NCI-H345 treated with DMSO at 0.1 percent for 48 hours (cell line): ENCODE data around the gene KCNH3.

Experiments
- DNase-seq: peaks from one replicate; lab custom pipeline; 2025; ENCODE audit not compliant: unreplicated experiment; lab: John Stamatoyannopoulos, UW

KCNH3 gene

DNA sequence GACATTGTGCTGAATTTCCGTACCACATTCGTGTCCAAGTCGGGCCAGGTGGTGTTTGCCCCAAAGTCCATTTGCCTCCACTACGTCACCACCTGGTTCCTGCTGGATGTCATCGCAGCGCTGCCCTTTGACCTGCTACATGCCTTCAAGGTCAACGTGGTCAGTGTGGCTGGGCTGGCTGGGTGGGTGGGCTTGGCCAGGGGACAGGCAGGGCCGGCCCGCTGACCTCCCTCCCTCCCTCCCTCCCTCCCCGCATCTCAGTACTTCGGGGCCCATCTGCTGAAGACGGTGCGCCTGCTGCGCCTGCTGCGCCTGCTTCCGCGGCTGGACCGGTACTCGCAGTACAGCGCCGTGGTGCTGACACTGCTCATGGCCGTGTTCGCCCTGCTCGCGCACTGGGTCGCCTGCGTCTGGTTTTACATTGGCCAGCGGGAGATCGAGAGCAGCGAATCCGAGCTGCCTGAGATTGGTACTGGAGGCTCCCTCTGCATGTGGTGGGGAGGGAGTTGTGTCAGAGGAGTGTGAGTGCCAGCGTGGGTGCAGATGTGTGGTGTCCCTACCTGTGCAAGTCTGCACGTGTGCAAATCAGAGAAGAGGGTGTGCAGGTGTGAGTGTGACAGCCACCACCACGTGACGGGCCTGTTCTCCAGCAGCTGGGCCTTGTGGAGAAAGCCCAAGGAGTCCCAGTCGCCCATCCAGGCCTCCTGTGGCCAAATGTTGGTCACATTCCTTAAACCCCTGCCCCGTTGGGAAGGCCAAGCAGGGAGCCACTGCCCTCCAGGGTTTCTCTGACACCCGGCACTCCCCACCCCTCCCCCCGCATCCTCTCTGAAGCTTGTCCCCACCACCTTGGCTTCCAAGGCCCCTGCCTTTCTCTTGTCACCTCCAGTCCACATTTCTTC lies 5.3 kb downstream of the KCNH3 start:
- DNase-seq, result no peak

DNA sequence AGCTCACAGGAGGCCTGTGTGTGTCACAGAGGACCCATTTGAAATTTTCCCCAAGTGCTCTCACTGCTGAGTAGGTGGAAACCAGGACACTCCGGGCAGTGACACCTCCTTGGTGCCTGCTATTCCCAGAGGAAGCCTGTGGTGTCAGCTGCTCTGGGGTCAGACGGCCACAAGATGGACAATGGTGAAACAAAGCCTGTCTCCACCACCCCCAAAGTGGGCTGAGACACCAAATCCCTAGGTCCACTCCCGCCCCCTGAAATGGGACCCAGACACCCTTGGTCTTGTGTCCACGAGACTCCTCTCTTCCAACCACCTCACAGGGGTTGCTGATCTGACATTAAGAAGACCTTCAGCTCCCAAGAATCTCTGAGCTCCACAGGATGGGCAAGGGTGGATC lies 7.0 kb downstream of the KCNH3 start:
- no peak for DNase-seq

DNA sequence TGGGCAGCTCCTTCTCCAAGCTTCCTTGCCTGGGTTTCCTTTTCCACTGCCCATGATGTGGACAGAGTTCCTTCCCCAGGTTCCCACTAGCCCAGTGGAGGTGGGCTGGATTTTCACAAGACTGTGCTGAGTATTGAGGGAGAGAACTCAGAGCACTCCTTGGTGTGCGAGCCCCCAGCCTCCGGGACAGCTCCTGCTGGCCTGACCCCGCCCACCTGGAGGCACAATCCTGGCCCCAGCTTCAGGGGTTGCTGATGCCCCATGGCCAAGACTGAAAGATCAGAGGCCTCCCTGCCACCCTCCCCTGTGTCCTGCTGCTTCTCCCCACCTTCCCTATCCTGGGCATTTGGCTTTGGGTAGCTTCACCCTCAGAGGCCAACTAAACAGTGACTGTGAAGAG lies 7.7 kb downstream of the KCNH3 start:
- DNase-seq, result no peak

GRCh38 chr12:49547090-49547690 lies 8.4 kb downstream of the KCNH3 start:
- DNase-seq, result no peak

DNA sequence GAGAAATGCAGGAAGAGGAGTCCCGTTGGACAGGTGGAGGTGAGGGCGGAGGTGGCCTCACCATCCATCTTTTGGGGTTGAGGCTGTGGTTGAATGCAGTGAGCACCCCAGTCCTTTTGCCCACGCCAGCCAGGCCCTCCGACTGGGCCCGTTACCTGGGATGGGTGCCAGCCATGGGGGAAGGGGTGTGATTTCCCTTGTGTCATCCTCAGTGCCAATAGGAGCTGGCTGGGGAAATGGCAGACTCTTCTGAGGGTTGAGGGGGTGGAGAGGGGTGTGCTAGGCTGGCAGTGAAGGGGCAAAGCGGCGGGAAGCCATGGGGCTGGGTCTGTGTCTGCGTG lies 9.6 kb downstream of the KCNH3 start:
- DNase-seq, result no peak

DNA sequence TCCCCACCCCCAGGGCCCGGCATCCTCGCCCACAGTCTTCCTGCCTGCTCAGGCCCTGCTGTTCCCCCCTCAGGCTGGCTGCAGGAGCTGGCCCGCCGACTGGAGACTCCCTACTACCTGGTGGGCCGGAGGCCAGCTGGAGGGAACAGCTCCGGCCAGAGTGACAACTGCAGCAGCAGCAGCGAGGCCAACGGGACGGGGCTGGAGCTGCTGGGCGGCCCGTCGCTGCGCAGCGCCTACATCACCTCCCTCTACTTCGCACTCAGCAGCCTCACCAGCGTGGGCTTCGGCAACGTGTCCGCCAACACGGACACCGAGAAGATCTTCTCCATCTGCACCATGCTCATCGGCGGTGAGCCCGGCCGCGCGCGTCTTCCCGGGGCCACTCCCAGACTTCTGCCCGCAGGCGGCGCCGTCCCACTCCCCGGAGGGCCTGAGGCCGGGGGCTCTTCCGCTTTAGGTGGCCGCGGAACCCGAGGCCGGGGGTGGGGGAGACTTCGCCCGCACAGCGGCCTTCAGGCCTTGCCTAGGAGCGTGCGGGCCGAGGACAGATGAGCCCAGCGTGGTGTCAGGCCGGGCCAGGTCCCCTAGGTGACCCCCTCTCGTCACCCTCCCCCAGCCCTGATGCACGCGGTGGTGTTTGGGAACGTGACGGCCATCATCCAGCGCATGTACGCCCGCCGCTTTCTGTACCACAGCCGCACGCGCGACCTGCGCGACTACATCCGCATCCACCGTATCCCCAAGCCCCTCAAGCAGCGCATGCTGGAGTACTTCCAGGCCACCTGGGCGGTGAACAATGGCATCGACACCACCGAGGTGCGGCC lies 10.2 kb downstream of the KCNH3 start:
- no peak for DNase-seq

- peak; percentile 14 for DNase-seq
Measured at GRCh38 chr12:49549735-49550692, 11.2 kb downstream of the KCNH3 start.

DNA sequence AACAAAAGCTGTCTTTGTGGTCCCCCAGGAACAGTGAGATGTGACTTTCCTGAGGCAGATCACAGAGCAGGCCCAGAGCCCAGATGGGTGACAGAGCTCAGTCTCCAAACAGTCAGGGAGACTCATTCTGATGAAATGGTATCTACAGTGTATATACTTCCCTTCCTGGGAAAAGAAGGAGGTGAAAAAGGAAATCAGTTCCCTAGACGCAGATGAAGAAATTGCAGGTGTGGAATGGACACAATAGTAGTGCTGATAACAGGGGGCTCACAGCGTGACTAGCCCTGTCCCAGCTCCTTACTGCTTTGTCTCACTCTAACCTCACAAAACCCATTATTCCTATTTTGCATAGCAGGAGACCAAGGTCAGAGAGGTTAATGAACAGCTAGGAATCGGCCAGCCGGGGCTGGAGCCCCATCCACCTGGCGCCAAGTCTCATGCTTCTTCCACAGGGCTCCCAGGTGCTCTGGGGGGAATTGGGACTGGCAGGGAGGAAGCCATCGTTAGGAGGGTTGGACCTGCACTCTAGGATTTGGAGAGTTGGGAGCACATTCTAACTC lies 11.9 kb downstream of the KCNH3 start:
- DNase-seq, result no peak

DNA sequence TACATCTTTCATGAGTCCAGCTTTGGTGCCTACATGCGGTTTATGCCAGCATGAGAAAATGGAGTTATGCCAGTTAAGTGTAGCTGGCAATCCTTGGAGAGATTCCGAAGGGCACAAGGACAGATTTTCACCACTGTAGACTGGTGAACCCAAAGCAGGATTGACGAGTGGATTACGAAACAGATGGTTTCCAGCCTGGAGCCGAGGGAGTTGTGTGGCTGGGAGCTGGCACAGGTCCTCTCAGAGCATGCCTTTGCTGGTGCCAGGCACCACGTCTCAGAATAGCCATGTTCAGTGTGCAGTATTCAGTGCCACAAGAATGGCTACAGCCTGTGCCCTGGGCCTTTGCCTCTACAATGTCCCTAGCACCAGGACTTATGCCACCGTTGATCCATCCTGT lies 13.2 kb downstream of the KCNH3 start:
- no peak for DNase-seq

DNA sequence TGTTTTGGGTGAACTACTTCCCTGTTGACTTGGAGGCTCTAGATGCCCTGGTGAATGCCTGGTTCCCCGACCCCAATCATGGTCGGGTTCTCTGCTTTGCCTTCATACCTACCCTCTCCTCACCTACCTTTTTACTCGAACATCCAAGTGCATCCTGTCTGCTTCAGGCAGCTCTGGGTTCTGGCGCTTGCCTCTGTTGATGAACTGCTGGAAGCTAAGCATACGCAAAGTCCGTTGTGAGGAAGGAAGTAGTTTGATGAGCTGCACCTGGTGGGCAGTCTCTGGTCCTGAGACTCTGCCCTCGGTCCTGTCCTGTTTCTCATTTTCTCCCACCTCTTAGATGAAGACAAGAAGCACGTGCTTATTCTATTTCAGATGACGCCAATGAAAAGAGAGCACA lies 13.6 kb downstream of the KCNH3 start:
- no peak for DNase-seq

- no peak for DNase-seq
Measured at GRCh38 chr12:49552899-49553298, 14.1 kb downstream of the KCNH3 start.

GRCh38 chr12:49553512-49554088 lies 14.8 kb downstream of the KCNH3 start:
- no peak for DNase-seq

DNA sequence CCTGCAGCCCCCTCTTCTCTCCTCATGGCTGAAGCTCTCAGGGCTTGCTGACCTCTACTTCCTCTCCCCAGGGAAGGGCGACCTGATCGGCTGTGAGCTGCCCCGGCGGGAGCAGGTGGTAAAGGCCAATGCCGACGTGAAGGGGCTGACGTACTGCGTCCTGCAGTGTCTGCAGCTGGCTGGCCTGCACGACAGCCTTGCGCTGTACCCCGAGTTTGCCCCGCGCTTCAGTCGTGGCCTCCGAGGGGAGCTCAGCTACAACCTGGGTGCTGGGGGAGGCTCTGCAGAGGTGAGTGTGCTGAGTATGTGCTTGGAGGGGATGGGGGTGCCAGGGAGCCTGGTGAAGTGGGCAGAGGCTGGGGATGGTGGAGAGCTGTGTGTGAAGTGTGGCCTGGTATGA lies 15.4 kb downstream of the KCNH3 start:
- DNase-seq, result no peak

DNA sequence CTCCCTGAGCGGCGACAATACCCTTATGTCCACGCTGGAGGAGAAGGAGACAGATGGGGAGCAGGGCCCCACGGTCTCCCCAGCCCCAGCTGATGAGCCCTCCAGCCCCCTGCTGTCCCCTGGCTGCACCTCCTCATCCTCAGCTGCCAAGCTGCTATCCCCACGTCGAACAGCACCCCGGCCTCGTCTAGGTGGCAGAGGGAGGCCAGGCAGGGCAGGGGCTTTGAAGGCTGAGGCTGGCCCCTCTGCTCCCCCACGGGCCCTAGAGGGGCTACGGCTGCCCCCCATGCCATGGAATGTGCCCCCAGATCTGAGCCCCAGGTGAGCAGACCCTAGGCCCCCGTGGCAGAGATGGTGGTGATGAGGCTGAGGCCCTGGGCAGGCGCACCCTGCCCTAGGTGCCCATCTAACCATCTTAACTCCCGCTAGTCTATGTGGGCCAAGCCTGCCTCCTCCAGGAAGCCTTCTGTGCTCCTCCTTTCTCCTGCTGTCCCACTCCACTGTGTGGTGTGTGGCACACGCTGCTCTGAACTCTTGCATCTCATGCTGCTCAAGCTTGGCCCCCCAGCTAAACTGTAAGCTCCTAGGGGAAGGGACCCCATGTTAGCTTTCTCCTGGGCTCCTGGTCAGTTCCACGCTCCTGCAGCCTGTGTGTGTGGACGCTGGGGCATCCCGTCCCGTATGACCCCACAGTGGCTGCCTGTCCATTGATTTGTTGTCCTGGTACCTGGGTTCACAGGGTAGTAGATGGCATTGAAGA lies 17.0 kb downstream of the KCNH3 start:
- DNase-seq, result no peak

DNA sequence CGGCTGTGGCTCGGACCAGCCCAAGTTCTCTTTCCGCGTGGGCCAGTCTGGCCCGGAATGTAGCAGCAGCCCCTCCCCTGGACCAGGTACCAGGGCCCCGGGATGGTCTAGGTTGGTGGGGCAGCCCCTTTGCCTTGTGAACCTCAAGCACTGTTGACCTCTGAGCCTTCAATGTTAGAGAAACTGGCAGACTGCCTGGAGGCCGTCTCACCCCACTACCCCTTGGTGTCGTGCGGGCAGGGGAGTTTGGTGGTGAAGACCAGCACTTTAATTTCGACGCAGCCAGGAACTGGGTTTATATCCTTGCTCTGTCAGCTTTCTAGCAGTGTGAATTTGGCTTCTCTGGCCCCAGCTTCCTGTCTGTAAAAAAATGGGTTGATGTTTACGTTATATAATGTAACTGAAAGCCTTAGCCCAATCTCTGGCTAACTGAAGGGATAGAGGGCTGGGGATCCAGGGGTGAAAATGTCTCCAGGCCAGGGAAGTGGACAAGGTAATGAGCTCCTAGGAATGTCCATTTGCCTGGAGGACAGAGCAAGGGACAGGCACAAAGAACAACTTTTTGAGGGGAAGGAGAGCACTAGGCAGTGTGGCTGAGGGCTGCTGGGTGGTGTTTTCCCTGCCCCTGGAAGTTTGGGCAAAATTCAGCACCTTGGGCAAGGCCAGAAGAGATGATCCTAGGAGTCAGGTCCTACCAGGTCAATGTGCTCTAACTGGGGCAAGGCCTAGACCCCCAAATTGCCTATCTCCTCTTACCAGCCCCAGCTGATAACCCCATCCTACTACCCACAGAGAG lies 17.8 kb downstream of the KCNH3 start:
- no peak for DNase-seq

GRCh38 chr12:49557187-49557916 lies 18.5 kb downstream of the KCNH3 start:
- DNase-seq, result no peak

GRCh38 chr12:49557917-49558215 lies 19.0 kb downstream of the KCNH3 start:
- DNase-seq, result no peak

GRCh38 chr12:49558526-49558925 lies 19.7 kb downstream of the KCNH3 start:
- DNase-seq, result no peak
